Mucosa of rectum (tissue), 2 donors: ENCODE results near the gene GRM8.

Source experiments
- H3K27ac ChIP-seq, 2 donors: one replicate each; pipeline ENCODE4 v1.7.0; 2013; ENCODE audit warnings: inconsistent platforms in 2 of 2, low read depth in 2 of 2, low read length in 2 of 2
- H3K27me3 ChIP-seq, 2 donors: one replicate each; pipeline ENCODE4 v1.7.0; 2013; ENCODE audit warnings: low read length in 2 of 2; ENCODE audit not compliant: control insufficient read depth in 2 of 2, insufficient read depth in 2 of 2
- H3K36me3 ChIP-seq, 2 donors: one replicate each; pipeline ENCODE4 v1.7.0; 2013; ENCODE audit warnings: low read length in 2 of 2; ENCODE audit not compliant: control insufficient read depth in 2 of 2, insufficient read depth in 2 of 2
- H3K4me1 ChIP-seq, 2 donors: one replicate each; pipeline ENCODE4 v1.7.0; 2013; ENCODE audit warnings: low read length in 2 of 2, mild to moderate bottlenecking in 1 of 2; ENCODE audit not compliant: control insufficient read depth in 2 of 2, insufficient read depth in 2 of 2
- H3K4me3 ChIP-seq, 2 donors: one replicate each; pipeline ENCODE4 v1.7.0; 2013; ENCODE audit warnings: low read length in 2 of 2
- H3K9ac ChIP-seq, 2 donors: one replicate each; pipeline ENCODE4 v1.7.0; 2013; ENCODE audit warnings: low read length in 2 of 2, low read depth in 1 of 2, mild to moderate bottlenecking in 1 of 2
- H3K9me3 ChIP-seq, 2 donors: one replicate each; pipeline ENCODE4 v1.7.0; 2013; ENCODE audit warnings: low read length in 2 of 2; ENCODE audit not compliant: control insufficient read depth in 2 of 2
- donor health status: healthy.
- donor health status: Normal muscosa, but diverticular disease.

Gene GRM8

DNA sequence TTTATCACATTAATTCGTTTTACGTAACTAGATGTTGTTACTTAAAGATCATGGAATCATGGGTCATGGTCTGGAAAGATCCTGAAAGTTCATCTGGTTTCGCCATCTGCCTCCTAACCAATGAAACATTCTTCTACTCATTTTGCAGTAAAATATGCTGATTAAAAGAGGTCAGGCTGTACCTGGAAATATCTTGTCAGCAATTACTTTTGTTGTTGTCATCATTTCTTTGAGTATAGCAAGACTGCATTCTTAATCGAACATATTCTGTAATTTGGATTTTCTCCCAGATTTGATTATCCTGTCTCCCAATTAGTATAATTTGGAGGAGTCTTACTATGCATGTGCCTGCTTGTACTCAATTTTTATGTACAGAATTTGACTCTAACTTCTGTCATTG, 833.7 kb downstream of the GRM8 start:
- Histone ChIP-seq H3K36me3 (no peaks in the 10 kb centered on the region), H3K27ac (no peak overlapping the region), H3K9ac (no peak overlapping the region), H3K9me3 (no peaks in the 10 kb centered on the region), H3K4me1 (no peaks in the 10 kb centered on the region), H3K27me3 (no peaks in the 10 kb centered on the region), H3K4me3 (no peak overlapping the region)

DNA sequence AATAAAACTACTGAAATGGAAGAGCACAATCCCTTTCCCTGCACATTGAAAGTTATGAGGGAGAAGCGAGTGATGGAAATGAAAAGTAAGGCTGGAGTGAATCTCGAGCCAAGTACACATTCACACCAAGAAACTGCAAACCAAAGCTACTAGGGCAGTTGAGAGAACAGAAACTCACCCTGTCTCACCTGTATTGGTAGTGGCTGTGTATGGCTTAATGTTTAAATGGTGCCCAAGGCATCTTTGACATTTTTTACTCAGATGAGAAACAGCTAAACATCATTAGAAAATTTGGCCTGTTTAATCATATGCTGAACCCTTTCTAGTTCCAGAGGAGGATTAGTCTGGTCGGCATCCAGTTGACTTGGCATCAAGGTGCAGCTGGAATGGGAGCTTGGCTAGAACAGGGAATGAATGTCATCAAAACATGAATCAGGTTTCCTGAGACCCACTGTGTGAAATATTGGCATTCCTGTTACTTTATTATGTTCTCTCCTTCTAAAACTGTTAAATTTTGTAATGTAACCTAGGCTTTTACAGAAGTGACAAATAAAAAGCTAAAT, 840.8 kb downstream of the GRM8 start:
- Histone ChIP-seq H3K27me3 (no peaks in the 10 kb centered on the region), H3K9me3 (no peaks in the 10 kb centered on the region), H3K9ac (no peak overlapping the region), H3K36me3 (no peaks in the 10 kb centered on the region), H3K4me3 (no peak overlapping the region), H3K4me1 (no peaks in the 10 kb centered on the region), H3K27ac (no peak overlapping the region)

DNA sequence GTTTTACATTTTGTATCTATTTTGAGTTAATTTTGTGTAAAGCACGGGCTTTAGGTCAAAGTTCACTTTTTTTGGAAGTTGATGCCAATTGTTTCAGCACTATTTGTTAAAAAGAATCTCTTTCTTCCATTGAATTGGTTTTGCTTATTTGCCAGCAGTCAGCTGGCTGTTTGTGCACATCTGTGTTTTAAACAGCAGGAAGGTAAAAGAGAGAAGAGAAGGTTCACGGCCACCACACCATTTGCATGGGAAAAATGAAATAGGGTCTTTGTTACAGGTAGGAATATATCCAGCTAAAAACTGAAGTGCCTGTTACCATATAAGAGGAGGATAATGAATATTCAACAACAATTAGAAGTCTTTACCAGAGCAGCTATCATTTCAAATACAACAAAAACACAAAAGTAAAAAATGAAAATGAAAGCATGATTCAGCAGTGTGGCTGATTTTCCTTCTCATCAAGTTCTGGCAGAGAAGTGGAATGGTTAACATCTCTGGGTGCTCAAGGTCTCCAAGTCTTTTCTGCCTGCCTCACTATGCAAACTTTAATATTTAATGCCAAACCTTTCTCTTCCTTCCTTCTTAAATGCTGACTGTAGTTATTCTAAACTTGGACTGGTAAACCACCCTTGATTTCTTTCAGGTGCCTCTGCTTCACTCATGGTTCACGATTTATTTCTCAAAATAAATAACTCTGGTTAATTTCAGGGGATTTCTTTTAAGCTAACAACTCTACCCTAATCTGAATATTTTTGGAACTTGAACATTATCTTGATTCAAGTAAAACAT, 841.5 kb downstream of the GRM8 start:
- Histone ChIP-seq H3K36me3 (no peaks in the 10 kb centered on the region), H3K9ac (no peak overlapping the region), H3K9me3 (no peaks in the 10 kb centered on the region), H3K27ac (no peak overlapping the region), H3K27me3 (no peaks in the 10 kb centered on the region), H3K4me1 (no peaks in the 10 kb centered on the region), H3K4me3 (no peak overlapping the region)

DNA sequence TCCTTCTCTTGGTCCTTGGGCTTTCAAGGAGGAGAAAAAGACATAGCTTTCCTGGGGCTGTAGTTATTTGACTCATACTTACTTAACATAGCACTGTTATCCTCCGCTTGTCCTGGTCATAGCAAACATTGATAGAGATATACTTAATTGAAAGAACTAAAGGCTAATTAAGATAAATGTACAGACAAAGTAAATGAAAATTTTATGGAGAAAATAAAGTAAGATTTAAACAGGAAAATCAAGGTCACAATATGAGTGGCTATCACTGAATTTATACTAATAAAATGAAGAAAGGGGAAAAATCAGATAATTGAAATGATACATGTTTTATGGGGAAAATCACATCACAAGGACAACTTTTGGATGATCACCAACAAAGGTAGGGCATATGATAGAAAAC, 849.7 kb downstream of the GRM8 start:
- H3K27me3 ChIP-seq = no peaks in the 10 kb centered on the region
- no peaks in the 10 kb centered on the region for H3K9me3 ChIP-seq
- H3K27ac ChIP-seq = no peak overlapping the region
- no peaks in the 10 kb centered on the region for H3K36me3 ChIP-seq
- H3K4me3 ChIP-seq = no peak overlapping the region
- H3K4me1 ChIP-seq = no peaks in the 10 kb centered on the region
- no peak overlapping the region for H3K9ac ChIP-seq

DNA sequence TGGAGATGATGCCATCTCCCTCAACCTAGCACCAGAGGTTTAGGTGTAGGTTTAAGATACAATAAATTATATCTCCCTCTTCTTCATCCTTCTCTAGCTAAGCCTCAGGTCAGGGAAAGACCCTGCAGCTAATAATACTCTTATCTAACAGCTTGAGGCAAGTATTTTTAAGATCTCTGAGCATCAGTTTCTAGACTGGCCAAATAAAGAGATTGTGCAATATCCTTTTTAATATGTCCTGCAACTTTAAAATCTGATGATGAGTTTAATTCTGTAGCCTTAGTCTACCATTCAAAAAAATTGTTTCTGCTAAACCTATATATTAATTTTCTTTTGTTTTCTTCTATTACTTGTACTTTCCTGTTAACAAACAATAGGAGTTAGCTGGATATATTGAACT, 850.8 kb downstream of the GRM8 start:
- no peak overlapping the region for H3K9ac ChIP-seq
- H3K27me3 ChIP-seq = no peaks in the 10 kb centered on the region
- no peaks in the 10 kb centered on the region for H3K9me3 ChIP-seq
- H3K27ac ChIP-seq = no peak overlapping the region
- no peaks in the 10 kb centered on the region for H3K4me1 ChIP-seq
- H3K4me3 ChIP-seq = no peak overlapping the region
- H3K36me3 ChIP-seq = no peaks in the 10 kb centered on the region

DNA sequence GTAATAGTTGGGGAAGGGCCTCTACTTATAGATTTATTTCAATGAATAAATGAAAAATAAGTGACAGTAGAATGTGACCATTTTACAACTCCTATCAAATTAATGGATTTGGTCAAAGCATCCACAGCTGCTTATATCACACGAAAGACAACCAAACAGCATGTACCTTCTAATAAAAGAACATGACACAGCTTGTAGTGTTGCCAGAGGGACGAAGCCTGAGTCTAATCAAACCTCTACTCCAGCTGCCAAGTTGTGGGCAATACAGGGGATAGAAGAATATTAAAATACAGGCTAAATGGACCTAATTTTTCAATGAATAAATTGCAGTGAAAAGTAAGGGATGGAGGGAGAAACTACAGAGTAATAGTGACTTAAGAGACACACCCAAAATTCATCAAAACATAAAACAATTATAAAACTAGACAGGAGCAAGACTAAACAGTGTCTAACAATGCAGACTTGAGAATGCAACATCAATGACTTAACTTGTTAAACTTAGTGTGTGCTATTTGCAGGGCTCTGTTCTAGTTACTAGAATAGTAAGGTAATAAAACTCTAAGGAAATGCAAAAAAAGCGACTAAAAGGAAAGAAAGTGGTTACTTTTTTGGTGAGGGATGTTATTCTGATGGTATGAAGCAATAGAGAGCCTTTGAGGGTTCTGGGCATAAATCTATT, 853.8 kb downstream of the GRM8 start:
- Histone ChIP-seq H3K27ac (no peak overlapping the region), H3K4me3 (no peak overlapping the region), H3K36me3 (no peaks in the 10 kb centered on the region), H3K9ac (no peak overlapping the region), H3K9me3 (no peaks in the 10 kb centered on the region), H3K4me1 (no peaks in the 10 kb centered on the region), H3K27me3 (no peaks in the 10 kb centered on the region)

DNA sequence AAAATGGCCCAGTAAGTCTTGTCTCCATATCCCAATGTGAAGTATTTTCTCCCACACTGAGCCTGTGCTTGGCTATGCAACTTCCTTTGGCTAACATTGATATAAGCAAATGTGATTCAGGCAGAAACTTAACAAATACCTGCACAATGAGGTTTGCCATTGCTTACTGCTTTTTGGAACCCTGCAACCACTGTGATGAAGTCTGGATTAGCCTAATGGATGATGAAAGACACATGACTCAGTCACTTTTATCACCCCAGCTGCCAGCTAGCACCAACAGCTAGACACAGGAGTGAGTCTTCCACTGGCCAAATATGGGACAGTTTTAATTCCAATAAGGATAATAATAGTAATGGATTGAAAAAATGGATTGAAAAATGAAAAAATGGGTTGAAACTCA, 854.5 kb downstream of the GRM8 start:
- H3K4me1 ChIP-seq = no peaks in the 10 kb centered on the region
- H3K27me3 ChIP-seq = no peaks in the 10 kb centered on the region
- no peak overlapping the region for H3K9ac ChIP-seq
- H3K9me3 ChIP-seq = no peaks in the 10 kb centered on the region
- H3K36me3 ChIP-seq = no peaks in the 10 kb centered on the region
- H3K27ac ChIP-seq = no peak overlapping the region
- no peak overlapping the region for H3K4me3 ChIP-seq

DNA sequence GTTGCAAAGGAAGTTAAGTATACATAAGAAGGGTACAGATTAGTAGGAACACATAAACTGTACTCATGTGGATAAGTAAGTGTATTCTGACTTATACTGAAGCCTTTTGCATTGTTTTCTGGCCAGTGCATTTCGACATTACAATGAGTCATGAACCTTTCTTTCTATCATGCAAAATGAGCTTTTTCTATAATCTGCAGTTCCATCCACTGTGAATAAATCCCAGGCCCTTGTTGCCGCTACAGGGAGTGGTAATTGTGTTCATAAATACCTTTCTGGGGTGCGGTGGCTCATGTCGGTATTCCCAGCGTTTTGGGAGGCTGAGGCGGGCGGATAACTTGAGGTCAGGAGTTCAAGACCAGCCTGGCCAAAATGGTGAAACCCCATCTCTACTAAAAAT, 858.3 kb downstream of the GRM8 start:
- Histone ChIP-seq H3K27ac (no peak overlapping the region), H3K9me3 (no peaks in the 10 kb centered on the region), H3K4me1 (no peaks in the 10 kb centered on the region), H3K4me3 (no peak overlapping the region), H3K36me3 (no peaks in the 10 kb centered on the region), H3K27me3 (no peaks in the 10 kb centered on the region), H3K9ac (no peak overlapping the region)
